VCaP (cell line): ENCODE data around the gene IFT88.
"Not testable (repeated sequence)": the region's sequence is repeated elsewhere in the genome, so short reads cannot be mapped to it uniquely, and the experiment has no call there.

Source experiments
- H3K27ac ChIP-seq: fragments of 450-650 bp; 2 replicates; pipeline ENCODE4 v1.5.1; 2017
- CTCF ChIP-seq: fragments of 450-650 bp; conservative IDR thresholded peaks from 2 replicates; pipeline ENCODE4 v1.5.1; 2017; ENCODE audit warnings: mild to moderate bottlenecking, moderate library complexity

Gene IFT88

DNA sequence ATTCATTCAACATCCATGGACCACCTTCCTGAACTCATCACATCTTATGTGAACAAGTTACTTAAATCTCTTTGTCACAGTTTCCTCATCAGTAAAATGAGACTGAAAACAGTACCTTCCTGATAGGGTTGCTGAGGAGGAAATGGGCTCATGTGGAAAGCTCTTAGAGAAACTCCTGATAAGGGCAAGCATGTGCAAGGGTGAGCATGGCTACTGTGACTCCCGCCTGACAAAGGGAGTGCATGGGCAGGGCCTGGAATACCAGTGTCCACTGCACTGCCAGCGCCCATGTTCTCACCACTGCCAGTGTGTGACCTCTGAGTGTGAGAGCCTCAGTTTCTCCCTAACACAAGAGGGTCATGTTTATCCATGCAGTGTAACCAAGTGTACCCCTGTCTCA lies 109.3 kb downstream of the IFT88 start:
- no peak overlapping the region for H3K27ac ChIP-seq
- TF ChIP-seq CTCF, result no peak

GRCh38 chr13:20678606-20679005 lies 111.6 kb downstream of the IFT88 start:
- H3K27ac ChIP-seq, result peak overlapping the region; percentile 64

DNA sequence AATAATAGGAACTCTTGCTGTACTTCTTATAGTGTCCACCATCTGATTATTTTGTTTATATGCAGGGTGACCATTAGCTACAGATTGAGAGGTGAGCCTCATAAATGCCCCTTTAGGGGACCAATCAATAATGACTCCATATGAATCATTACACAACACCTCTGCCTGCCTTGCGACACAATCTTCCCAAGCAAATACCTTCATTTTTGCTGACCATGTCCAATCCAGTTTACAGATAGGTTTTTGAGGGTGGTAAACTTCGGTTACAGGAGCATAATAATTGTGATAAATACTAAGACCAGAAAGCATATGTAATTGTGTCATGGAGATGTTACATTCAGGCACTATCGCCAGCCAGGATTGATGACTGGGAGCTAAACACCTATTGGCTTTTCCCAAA lies 112.9 kb downstream of the IFT88 start:
- no peak overlapping the region for H3K27ac ChIP-seq
- no peak for TF ChIP-seq CTCF

DNA sequence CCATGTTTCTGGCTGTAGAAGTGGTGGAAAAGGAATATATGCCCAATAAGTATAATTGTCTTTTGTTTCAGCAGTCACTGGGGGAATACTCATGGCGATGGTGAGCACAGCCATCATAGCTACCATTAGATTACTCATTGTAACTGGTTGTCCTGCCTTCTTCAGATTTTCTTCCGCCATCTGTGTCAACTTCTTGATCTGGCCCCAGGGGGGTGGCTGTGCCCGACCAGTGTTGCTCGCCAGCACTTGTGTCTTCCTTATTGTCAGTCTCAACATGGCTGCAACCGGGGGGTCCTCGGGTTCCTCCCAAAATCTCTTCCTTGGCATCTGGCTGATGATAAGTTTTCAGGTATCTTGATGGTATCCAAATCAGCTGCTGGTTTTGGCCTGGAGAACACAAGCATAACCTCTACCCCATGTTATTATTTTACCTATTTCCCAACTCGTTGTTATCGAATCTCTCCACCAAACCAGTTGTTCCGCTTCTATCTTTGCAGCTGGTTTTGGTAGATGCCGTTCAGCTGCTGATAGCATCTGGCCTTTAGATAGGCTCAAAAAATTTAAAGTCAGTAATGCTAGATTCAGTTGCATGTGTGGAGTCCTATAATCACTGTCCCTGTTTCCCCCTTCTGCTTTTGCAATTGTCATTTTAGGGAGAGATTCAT lies 113.6 kb downstream of the IFT88 start:
- no peak for TF ChIP-seq CTCF
- no peak overlapping the region for H3K27ac ChIP-seq

DNA sequence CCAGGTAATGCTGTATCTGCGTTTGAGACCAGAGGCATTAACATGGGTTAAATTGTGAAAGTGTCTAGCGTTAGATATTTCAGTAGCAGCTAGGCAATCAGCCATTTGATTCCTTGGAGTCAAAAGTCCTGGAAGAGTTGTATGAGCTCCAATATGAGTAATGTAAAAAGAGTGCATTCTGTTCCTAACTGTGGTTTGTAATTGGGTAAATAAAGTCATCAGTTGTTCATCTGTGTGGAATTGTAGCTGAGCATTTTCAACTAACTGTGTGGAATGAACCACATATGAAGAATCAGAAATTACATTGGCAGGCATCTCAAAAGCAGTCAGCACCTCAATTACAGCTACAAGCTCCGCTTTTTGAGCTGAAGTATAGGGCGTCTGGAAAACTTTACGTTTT lies 114.5 kb downstream of the IFT88 start:
- H3K27ac ChIP-seq, result not testable (repeated sequence)

DNA sequence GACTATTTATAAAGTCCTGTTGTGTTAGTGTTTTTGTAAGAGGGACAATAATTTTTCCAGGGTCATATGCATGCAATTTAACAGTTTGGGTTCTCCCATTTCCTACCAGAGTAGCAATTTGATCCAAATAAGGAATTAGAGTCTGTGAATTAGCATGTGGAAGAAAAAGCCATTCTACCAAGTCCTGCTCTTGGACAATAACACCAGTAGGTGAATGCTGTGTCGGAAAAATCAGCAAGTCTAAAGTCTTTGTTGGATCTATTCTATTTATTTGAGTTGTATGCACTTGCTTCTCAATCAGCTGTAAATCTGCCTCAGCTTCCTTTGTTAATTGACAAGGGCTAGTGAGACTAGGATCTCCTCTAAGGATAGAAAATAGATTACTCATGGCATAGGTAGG lies 115.1 kb downstream of the IFT88 start:
- no peak for TF ChIP-seq CTCF
- H3K27ac ChIP-seq, result no peak overlapping the region

DNA sequence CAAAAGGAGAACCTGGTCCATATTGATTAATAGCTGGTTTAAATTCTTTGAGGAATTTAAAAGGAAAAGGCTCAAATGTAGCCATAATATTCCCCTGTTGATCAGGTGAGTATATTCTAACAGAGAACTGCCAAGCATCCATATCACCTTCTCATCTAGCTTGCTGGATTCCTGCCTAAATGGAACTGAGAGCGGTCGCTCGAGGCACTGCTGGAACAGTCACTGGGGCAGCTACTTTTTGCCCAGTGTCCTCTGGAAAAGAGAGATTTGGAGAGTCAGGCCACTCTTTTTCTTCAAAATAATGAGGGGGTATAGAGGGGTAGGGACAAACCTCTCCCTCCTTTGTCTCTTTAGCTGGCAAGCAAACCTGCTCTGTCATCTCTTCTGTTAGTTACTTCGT lies 117.1 kb downstream of the IFT88 start:
- peak overlapping the region; percentile 73 for H3K27ac ChIP-seq
- TF ChIP-seq CTCF, result no peak

GRCh38 chr13:20684546-20684945 lies 117.6 kb downstream of the IFT88 start:
- TF ChIP-seq CTCF, result no peak
- H3K27ac ChIP-seq, result peak overlapping the region; percentile 73

DNA sequence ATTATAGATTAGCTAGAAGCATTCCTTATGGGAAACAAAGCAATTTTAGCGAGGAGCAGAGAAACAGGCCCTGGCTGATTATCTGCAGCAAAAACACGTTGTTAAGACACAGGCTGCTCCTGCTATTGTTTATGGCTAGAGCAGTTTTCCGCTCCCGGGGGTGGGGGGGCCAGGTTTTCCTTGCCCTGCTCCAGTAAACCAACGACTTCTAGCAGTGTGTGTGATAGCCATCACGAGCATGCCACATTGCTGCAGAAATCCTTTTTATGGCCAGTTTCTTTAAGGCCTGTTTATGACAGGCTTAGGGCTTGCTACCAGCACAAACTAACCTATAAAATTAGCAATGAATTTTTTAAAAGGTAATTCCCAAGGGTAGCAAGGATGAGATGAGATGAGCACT lies 118.1 kb downstream of the IFT88 start:
- no peak for TF ChIP-seq CTCF
- peak overlapping the region; percentile 73 for H3K27ac ChIP-seq
